Right hindlimb (tissue), 1 donor: ENCODE results near the gene UBR1.

Experiments
- DNase-seq: peaks from one replicate; pipeline ENCODE4 v3.0.0-alpha.2; 2018

UBR1 gene

DNA sequence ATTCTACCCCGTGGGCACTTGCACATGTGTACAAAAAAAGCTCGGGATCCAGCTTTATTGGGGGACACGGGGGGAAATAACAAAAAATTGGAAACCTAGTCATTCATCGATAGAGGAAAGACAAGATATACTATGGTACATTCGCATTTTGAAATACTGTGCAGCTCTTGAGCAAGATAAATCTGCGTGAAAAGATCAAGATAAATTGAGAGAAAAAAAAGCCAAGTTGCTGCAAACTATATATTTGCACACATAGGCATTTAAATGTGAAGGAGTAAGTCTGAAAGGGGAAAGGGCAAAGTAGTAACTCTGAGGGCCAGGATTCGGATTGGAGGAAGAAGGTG lies 620 bp upstream of the UBR1 start:
- no peak for DNase-seq

DNA sequence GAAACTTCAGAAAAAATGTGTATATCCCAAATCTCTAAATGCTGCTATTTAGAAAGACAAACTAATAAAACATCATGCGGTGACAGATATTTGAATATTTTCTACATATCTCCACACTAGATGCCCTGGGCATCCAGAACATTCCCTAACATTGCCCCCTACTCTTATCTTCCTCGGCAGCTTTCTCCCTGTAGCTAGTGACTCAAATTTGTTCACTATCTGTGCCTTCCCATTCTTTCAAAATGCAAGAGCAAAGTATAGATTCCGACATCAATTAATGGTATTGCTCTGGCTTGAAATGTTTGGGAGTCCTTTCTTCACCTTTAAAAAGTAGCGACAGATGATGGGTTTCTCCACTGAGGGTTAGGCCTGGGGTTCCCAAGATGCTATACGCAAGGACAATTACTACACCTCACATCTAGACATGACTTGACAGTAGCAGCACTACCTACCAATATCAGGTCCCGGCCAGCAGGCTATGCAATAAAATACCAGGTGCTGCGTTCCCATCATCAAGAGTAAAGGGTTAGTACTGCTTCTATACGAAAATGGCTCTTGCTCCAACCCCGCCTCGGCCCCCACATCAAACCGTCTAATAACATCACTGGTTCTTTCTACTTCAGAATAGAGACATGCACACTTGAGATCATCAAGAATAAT lies 631 bp downstream of the UBR1 start:
- DNase-seq = peak; percentile 35

- DNase-seq = no peak
These were observed 1.4 kb downstream of the UBR1 start for GRCh38 chr15:43104426-43104825.

DNA sequence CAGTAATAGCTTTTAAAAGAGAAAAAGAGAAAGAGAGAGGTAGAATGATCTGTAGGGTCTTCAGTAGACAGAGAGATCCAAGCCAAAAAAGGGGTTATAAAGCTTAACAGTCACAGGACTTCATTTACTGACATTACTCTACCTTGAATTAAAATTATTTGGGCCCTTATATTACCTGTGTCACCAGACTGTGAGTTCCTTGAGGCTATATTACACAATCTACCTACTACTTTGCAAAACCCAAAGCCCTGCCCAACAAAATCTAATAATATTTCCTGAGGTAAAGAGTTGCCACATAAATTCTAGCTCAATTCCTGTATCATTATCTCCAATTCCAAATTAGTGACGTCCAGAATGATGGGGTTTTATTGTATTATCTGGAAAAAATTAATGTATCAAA lies 1.9 kb downstream of the UBR1 start:
- DNase-seq = no peak

- DNase-seq = no peak
These were observed 3.7 kb downstream of the UBR1 start for GRCh38 chr15:43102187-43102586.

DNA sequence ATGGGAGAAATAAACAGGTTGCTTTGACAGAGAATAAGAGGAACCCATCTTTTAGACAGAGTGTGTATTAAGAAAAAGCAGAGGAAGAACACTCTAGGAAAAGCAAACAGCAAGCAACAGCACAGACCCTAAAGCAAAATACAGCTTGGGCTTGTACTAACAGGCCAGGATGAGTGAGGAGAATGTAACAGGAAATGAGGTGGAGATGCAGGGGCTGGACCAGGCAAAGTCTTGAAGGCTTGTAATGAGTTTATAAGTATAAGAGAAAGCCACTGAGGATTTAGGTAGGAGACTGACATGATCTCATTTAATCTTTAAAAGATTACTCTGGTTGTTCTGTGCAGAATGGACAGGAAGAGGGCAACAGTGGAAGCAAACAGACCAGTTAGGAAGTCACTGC lies 4.9 kb downstream of the UBR1 start:
- DNase-seq = no peak

DNA sequence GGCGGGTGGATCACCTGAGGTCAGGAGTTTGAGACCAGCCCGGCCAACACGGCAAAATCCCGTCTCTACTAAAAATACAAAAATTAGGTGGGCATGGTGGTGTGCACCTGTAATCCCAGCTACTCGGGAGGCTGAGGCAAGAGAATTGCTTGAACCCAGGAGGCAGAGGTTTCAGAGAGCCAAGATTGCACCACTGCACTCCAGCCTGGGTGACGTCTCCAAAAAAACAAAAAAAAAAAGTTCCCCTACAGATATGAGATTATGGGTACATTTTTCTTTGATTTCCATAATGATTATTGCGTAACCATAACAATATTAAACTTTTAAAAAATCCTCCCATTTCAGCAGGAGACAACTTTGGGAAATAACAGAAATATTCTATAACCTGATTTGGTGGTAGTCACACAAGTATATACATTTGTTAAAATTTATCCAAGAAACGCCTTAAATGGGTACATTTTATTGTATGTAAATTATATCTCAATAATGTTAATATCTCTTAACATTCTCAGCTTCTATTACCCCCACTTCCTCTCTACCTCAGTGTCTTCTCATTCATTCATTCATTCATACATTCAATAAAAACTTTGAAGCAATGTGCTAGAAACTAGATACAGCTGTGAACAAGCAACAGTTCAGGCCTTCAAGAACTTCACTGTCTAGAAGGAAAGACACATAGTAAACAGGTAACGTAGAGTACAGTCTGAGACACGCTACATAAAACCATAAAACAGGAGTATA lies 6.6 kb downstream of the UBR1 start:
- no peak for DNase-seq

GRCh38 chr15:43096411-43096810 lies 9.4 kb downstream of the UBR1 start:
- DNase-seq = no peak

GRCh38 chr15:43095708-43096347 lies 10.0 kb downstream of the UBR1 start:
- DNase-seq = no peak

DNA sequence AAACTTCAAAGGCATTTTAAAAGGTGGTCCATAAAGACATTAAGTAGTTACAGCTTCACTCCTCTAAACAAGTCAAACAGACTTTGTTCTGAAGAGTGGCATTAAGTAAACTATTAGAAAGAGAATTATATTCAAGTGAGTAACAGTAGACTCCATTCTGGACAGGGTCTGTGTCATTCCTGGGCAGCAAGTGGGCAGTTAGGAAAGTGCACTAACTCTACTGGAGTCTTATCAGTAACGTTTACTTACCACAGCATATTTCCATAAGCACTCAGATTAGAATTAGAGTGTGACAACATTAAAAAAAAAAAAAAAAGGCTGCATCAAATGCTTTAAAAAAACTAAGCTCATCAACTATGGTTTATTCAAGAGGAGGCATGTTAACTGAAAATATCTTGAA lies 10.6 kb downstream of the UBR1 start:
- DNase-seq = no peak

DNA sequence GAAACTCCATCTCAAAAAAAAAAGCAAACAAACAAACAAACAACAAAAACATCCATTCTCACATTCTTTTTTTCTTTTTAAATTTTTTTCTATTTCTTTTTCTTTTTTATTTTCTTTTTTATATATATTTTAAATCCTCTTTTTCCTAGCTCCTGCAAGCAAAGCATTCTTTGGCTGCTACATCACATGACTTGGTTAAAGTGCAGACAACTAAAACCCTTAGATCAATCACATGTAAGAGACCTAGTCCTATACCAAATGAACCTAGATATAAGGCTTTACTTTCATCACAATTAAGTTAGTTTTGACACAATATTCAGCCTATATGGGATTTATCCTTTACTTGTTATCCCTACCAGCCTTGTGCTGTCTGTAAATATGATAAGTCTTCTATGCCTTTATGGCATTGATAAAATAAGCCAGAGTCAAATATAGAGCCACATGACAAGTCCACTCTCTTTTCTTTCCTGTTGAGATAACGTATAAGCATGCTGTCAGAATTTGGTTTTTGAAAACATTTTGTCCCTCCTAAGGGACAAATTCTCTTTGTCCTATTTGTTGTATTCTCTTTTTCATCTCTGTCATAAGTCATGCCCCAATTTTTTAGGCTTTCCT lies 11.3 kb downstream of the UBR1 start:
- DNase-seq = no peak

DNA sequence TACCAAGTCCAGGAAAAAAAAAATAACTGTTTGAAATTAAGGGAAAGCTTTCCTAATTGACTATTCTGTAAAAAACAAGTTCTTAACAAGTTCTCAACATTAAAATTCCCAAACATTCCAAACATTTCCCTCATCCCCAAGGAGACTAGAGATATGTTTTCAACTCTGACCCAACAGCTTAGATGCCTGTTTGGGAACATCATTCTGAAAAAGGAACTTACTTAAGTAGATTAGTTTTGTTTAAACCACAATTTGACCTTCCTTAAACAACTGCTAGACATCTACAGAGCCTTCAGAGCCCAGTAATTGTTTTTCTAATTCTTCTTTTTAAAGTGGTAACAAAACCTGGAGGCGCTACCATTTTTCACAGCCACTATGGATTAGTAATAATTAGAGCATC lies 12.8 kb downstream of the UBR1 start:
- no peak for DNase-seq

DNA sequence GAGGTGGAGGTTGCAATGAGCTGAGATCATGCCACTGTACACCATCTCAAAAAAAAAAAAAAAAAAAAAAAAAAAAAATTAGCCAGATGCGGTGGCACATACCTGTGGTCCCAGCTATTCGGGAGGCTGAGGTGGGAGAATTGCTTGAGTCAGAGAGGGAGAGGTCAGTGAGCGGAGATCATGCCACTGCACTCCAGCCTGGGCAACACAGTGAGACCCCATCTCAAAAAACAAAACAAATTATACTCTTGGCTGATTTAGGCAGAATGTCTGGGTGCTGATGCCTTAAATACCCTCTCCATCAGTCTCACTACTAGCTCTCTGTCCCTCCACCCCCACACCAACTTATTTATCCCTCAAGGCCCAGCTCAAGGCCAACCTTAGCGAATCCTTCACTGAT lies 14.0 kb downstream of the UBR1 start:
- no peak for DNase-seq

- DNase-seq = no peak
These were observed 19.3 kb downstream of the UBR1 start for GRCh38 chr15:43086551-43086950.

- no peak for DNase-seq
These were observed 19.9 kb downstream of the UBR1 start for GRCh38 chr15:43085921-43086320.

- no peak for DNase-seq
These were observed 23.3 kb downstream of the UBR1 start for GRCh38 chr15:43082509-43082908.

DNA sequence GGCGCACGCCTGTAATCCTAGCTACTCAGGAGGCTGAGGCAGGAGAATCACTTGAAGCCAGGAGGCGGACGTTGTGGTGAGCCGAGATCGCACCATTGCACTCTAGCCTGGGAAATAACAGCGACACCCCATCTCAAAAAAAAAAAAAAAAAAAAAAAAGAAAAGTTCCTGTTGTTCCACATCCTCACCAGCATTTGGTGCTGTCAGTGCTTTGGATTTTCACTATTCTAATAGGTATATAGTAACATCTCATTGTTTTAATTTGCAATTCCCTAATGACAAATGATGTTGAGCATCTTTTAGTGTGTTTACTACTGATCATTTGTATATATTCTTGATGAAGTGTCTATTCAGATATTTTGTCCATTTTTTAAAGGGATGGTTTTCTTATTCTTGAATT lies 24.6 kb downstream of the UBR1 start:
- no peak for DNase-seq

DNA sequence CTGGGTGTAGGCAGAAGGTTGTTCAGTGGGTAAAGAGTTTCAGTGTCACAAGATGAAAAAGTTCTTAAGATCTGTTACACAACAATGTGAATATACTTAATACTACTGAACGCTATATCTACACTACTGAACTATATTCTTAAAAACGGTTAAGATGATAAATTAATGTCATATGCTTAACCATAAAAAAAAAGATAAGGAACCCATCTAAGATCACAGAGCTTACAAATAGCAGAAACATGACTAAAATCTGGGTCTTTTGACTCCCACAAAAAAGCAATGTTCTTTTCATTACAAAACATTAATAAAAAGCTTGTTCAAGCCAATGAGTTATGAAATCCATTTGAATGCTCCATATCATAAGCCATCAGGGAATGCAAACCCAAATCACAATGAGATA lies 34.4 kb downstream of the UBR1 start:
- DNase-seq = no peak

- no peak for DNase-seq
These were observed 34.9 kb downstream of the UBR1 start for GRCh38 chr15:43070893-43071292.

- no peak for DNase-seq
These were observed 35.6 kb downstream of the UBR1 start for GRCh38 chr15:43070249-43070648.

- no peak for DNase-seq
These were observed 37.9 kb downstream of the UBR1 start for GRCh38 chr15:43067717-43068461.

DNA sequence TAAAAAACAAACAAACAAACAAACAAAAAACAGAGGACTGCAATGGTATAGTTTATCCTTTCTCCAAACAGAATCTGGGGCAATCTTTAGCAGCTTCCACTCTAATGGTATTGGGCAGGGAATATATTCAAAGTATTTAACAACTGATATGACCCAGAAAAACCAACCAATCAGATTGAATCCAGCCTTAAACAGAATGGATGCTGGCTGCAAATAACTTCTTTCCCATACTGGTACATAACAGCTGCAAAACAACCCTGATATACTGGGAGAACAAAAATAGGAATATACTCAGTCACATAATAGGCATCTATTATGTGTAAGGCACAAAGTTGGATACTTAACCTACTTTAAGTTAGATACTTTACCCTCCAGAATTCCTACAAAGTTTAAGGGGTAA lies 49.1 kb downstream of the UBR1 start:
- DNase-seq = no peak

GRCh38 chr15:43052860-43053259 lies 53.0 kb downstream of the UBR1 start:
- no peak for DNase-seq
